Inflammatory macrophage treated with lipopolysaccharide for 1 hour (primary cell): ENCODE results near the gene ABCC1.
"Not testable (repeated sequence)": the region's sequence is repeated elsewhere in the genome, so short reads cannot be mapped to it uniquely, and the experiment has no call there.

Experiments
- DNase-seq, 2 donors: peaks; one replicate each; pipeline ENCODE4 v3.0.0-alpha.2; 2020 to 2022

ABCC1 gene

GRCh38 chr16:16143931-16144330 lies 194.5 kb downstream of the ABCC1 start:
- DNase-seq = no peak

- no peak for DNase-seq
Observed at GRCh38 chr16:16144416-16144815, 195.0 kb downstream of the ABCC1 start.

GRCh38 chr16:16145286-16145685 lies 195.9 kb downstream of the ABCC1 start:
- no peak for DNase-seq

- DNase-seq = no peak
Observed at GRCh38 chr16:16146380-16147315, 197.2 kb downstream of the ABCC1 start.

- DNase-seq = no peak
Observed at GRCh38 chr16:16147316-16147999, 198.0 kb downstream of the ABCC1 start.

GRCh38 chr16:16148000-16148599 lies 198.7 kb downstream of the ABCC1 start:
- DNase-seq = not testable (repeated sequence)

GRCh38 chr16:16148755-16149154 lies 199.3 kb downstream of the ABCC1 start:
- DNase-seq = no peak

GRCh38 chr16:16149710-16150116 lies 200.3 kb downstream of the ABCC1 start:
- no peak for DNase-seq

GRCh38 chr16:16150117-16150877 lies 200.9 kb downstream of the ABCC1 start:
- DNase-seq = no peak

GRCh38 chr16:16150878-16151152 lies 201.4 kb downstream of the ABCC1 start:
- DNase-seq = no peak

GRCh38 chr16:16151315-16151714 lies 201.9 kb downstream of the ABCC1 start:
- DNase-seq = no peak

- not testable (repeated sequence) for DNase-seq
Observed at GRCh38 chr16:16153000-16153399, 203.6 kb downstream of the ABCC1 start.

GRCh38 chr16:16154281-16154951 lies 205.0 kb downstream of the ABCC1 start:
- no peak for DNase-seq

- DNase-seq = no peak
Observed at GRCh38 chr16:16155234-16155633, 205.8 kb downstream of the ABCC1 start.

- no peak for DNase-seq
Observed at GRCh38 chr16:16157166-16157565, 207.8 kb downstream of the ABCC1 start.

GRCh38 chr16:16158082-16158658 lies 208.8 kb downstream of the ABCC1 start:
- no peak for DNase-seq

GRCh38 chr16:16158741-16159374 lies 209.4 kb downstream of the ABCC1 start:
- DNase-seq = no peak

GRCh38 chr16:16159662-16160061 lies 210.2 kb downstream of the ABCC1 start:
- no peak for DNase-seq

- no peak for DNase-seq
Observed at GRCh38 chr16:16161319-16161718, 211.9 kb downstream of the ABCC1 start.

- DNase-seq = not testable (repeated sequence)
Observed at GRCh38 chr16:16161840-16162239, 212.4 kb downstream of the ABCC1 start.

- DNase-seq = no peak
Observed at GRCh38 chr16:16162591-16162990, 213.2 kb downstream of the ABCC1 start.

- DNase-seq = no peak
Observed at GRCh38 chr16:16163109-16163508, 213.7 kb downstream of the ABCC1 start.
